Measurements from ENCODE around the gene UGT1A3. TPM values are rescaled to one million over a fixed set of nuclear protein-coding genes. Genes with fewer than 3 reads are reported as not detected.

The UGT1A3 gene
- polyA plus RNA-seq, 1 donor (not counting 4 experiments of a cell fraction or from before 2014, with no cell fraction given): 3.2 TPM

DNA sequence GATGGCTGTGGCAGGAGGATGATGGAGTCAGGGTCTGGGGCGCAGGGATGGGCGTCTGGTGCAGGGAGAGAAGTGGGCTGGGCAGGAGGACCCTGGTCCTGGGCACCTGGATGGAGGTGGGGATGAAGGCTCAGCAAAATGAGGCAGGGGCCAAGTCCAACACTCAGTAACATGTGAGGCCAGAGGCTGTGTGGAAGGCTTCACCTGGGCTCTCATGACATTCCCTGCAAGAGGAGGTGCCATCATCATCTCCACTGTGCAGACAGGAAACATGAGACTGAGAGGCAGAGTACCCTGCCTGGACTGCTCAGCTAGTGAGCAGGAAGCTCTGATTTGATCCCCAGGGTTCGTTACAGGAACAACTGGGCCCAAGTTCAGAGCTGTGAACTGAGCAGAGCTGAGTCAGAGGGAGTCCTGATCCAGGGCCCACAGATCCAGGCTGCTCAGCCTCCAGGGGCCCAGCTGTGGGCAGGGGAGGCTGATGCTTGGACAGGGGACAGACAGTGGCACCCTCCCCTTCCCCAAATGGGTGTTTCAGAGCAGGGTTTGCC is 88.6 kb downstream of the UGT1A3 start:
- Histone ChIP-seq H3K9me3 (ENCODE audit: control insufficient read depth, low read depth, low read length) (no peaks in the 10 kb centered on the region), H4K20me1 (ENCODE audit: control insufficient read depth, extremely low read depth, insufficient read depth, low read length) (no peaks in the 10 kb centered on the region), H3K4me2 (ENCODE audit: control insufficient read depth, extremely low read depth, insufficient read depth, low read depth, low read length) (no peak overlapping the region), H3K36me3 (ENCODE audit: control insufficient read depth in 2 of 2, extremely low read depth in 1 of 2, insufficient read depth in 2 of 2, low read length in 2 of 2) (no peaks in the 10 kb centered on the region), H2AFZ (ENCODE audit: control insufficient read depth, low read length) (no peak overlapping the region), H3K4me3 (ENCODE audit: control insufficient read depth in 2 of 3, extremely low read depth in 1 of 3, insufficient read depth in 2 of 3, low read depth in 1 of 3, low read length in 3 of 3) (no peak overlapping the region), H3K4me1 (ENCODE audit: control insufficient read depth, extremely low read depth, insufficient read depth, low read length) (no peaks in the 10 kb centered on the region), H3K79me2 (ENCODE audit: control insufficient read depth, insufficient read depth, low read length) (no peaks in the 10 kb centered on the region), H3K27ac (ENCODE audit: control insufficient read depth, insufficient read depth, low read length) (no peak overlapping the region), H3K27me3 (ENCODE audit: control insufficient read depth, extremely low read depth, insufficient read depth, low read length) (peaks cover 8% of the 10 kb centered on the region), H3K9me1 (ENCODE audit: control insufficient read depth, extremely low read depth, insufficient read depth, low read length) (no peaks in the 10 kb centered on the region), H3K9ac (ENCODE audit: control insufficient read depth, extremely low read depth, insufficient read depth, low read length) (no peak overlapping the region)
- TF ChIP-seq, protein P1, sequence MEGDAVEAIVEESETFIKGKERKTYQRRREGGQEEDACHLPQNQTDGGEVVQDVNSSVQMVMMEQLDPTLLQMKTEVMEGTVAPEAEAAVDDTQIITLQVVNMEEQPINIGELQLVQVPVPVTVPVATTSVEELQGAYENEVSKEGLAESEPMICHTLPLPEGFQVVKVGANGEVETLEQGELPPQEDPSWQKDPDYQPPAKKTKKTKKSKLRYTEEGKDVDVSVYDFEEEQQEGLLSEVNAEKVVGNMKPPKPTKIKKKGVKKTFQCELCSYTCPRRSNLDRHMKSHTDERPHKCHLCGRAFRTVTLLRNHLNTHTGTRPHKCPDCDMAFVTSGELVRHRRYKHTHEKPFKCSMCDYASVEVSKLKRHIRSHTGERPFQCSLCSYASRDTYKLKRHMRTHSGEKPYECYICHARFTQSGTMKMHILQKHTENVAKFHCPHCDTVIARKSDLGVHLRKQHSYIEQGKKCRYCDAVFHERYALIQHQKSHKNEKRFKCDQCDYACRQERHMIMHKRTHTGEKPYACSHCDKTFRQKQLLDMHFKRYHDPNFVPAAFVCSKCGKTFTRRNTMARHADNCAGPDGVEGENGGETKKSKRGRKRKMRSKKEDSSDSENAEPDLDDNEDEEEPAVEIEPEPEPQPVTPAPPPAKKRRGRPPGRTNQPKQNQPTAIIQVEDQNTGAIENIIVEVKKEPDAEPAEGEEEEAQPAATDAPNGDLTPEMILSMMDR (optimal IDR thresholded peaks at IDR 0.05 in 1 of 3, IDR thresholded peaks at IDR 0.05 in 1 of 3, conservative IDR thresholded peaks at IDR 0.05 in 1 of 3; ENCODE audit: extremely low read depth in 1 of 3, insufficient read depth in 2 of 3, low read length in 3 of 3): no peak
- TF ChIP-seq EZH2 (IDR thresholded peaks at IDR 0.05; ENCODE audit: low read length): no peak
- no peak for DNase-seq (ENCODE audit: low read depth, low spot score)
- dilution Hi-C loops (cut with MboI; ENCODE audit: extremely low pct_ligation_motif_present, low sequenced_read_pairs): no loop called here
- no peak for FAIRE-seq

DNA sequence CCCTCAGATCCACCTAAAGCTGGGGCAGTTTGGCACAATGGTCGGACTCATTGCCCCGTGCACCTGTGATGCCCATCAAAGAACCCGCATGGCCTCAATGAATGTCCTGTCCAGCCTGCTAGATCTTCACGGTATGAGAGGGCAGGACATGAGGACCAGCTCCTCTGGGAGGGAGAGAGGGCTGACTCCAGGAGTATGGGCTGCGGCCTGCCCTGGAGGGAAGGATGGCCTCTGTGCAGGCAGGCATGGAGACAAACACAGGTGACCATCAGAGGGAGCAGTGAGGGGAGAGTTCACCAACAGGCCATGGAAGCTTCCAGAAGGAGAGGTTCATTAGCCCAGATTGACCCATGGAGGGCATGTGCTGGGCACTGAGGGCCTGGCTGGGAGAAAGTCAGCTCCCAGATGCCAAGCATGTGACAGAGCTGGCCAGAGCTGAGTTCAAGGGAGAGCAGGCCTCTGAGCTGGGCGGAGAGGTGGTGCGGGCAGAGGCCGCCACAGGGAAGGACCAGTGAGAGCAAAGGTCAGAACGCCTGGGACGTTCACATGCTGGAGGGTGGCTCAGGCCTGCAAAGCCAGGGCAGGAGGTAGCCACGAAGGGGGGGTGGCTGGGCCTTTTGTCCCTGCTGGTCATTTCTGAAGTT is 89.3 kb downstream of the UGT1A3 start:
- H3K27me3 ChIP-seq (ENCODE audit: control insufficient read depth, extremely low read depth, insufficient read depth, low read length): peaks cover 5% of the 10 kb centered on the region
- no peaks in the 10 kb centered on the region for H3K79me2 ChIP-seq (ENCODE audit: control insufficient read depth, insufficient read depth, low read length)
- no peak for DNase-seq (ENCODE audit: low read depth, low spot score)
- H3K4me3 ChIP-seq (ENCODE audit: control insufficient read depth in 2 of 3, extremely low read depth in 1 of 3, insufficient read depth in 2 of 3, low read depth in 1 of 3, low read length in 3 of 3): no peak overlapping the region
- TF ChIP-seq, protein P1 (optimal IDR thresholded peaks at IDR 0.05 in 1 of 3, IDR thresholded peaks at IDR 0.05 in 1 of 3, conservative IDR thresholded peaks at IDR 0.05 in 1 of 3; ENCODE audit: extremely low read depth in 1 of 3, insufficient read depth in 2 of 3, low read length in 3 of 3): no peak
- no peak for TF ChIP-seq EZH2 (IDR thresholded peaks at IDR 0.05; ENCODE audit: low read length)
- H3K9me1 ChIP-seq (ENCODE audit: control insufficient read depth, extremely low read depth, insufficient read depth, low read length): no peaks in the 10 kb centered on the region
- no peaks in the 10 kb centered on the region for H3K9me3 ChIP-seq (ENCODE audit: control insufficient read depth, low read depth, low read length)
- no peak overlapping the region for H3K9ac ChIP-seq (ENCODE audit: control insufficient read depth, extremely low read depth, insufficient read depth, low read length)
- no peak overlapping the region for H3K4me2 ChIP-seq (ENCODE audit: control insufficient read depth, extremely low read depth, insufficient read depth, low read depth, low read length)
- dilution Hi-C loops (cut with MboI; ENCODE audit: extremely low pct_ligation_motif_present, low sequenced_read_pairs): no loop called here
- no peaks in the 10 kb centered on the region for H3K4me1 ChIP-seq (ENCODE audit: control insufficient read depth, extremely low read depth, insufficient read depth, low read length)
- H3K27ac ChIP-seq (ENCODE audit: control insufficient read depth, insufficient read depth, low read length): no peak overlapping the region
- no peaks in the 10 kb centered on the region for H4K20me1 ChIP-seq (ENCODE audit: control insufficient read depth, extremely low read depth, insufficient read depth, low read length)
- H2AFZ ChIP-seq (ENCODE audit: control insufficient read depth, low read length): no peak overlapping the region
- FAIRE-seq: no peak
- H3K36me3 ChIP-seq (ENCODE audit: control insufficient read depth in 2 of 2, extremely low read depth in 1 of 2, insufficient read depth in 2 of 2, low read length in 2 of 2): no peaks in the 10 kb centered on the region
